CD4-positive, alpha-beta T cell treated with Interleukin-15 for 4 hours (primary cell): ENCODE measurements around the gene OIT3.

Experiments used
- DNase-seq: peaks from one replicate; pipeline ENCODE4 v3.0.0-alpha.2; 2020; ENCODE audit warnings: low spot score

Gene OIT3

GRCh38 chr10:72952642-72953158 lies 59.2 kb downstream of the OIT3 start:
- DNase-seq: no peak

GRCh38 chr10:72953687-72954086 lies 60.1 kb downstream of the OIT3 start:
- DNase-seq: no peak

GRCh38 chr10:72954230-72954595 lies 60.7 kb downstream of the OIT3 start:
- DNase-seq: no peak

- no peak for DNase-seq
Observed at GRCh38 chr10:72954596-72955554, 61.3 kb downstream of the OIT3 start, which contains the start of gene PLA2G12B. Gene PLA2G12B, minus strand, starts transcription at chr10:72954806. Its CDS starts 121 bp downstream, at chr10:72954685.

- DNase-seq: no peak
Observed at GRCh38 chr10:72956001-72956400, 62.5 kb downstream of the OIT3 start.

- no peak for DNase-seq
Observed at GRCh38 chr10:72976886-72977285, 83.3 kb downstream of the OIT3 start.

GRCh38 chr10:72979709-72980108 lies 86.2 kb downstream of the OIT3 start:
- DNase-seq: no peak

GRCh38 chr10:72980348-72980747 lies 86.8 kb downstream of the OIT3 start:
- no peak for DNase-seq

- DNase-seq: no peak
Observed at GRCh38 chr10:72981028-72981881, 87.7 kb downstream of the OIT3 start.

GRCh38 chr10:72981882-72982529 lies 88.5 kb downstream of the OIT3 start:
- DNase-seq: no peak
